OCI-LY7 (cell line): ENCODE data around the gene SLC9C1. TPM values are rescaled to one million over a fixed set of nuclear protein-coding genes. Genes with fewer than 3 reads are reported as not detected.

ENCODE experiments used
- BruUV-seq: library from RNA; stranded (reverse); fragments of 400-500 nt; replicated peaks from 2 replicates; lab custom pipeline; 2021; lab: Mats Ljungman, UMichigan
- CTCF ChIA-PET: fragments of 300-600 bp; sonication (Branson Sonifier 250); formaldehyde crosslinking; loops from one replicate; lab custom pipeline; 2022; ENCODE audit warnings: antibody characterized with exemption; ENCODE audit not compliant: unreplicated experiment; lab: Charles Lee
- POLR2A ChIA-PET: fragments of 300-600 bp; sonication (Branson Sonifier 250); formaldehyde crosslinking; loops from one replicate; lab custom pipeline; 2022; ENCODE audit warnings: antibody characterized with exemption; lab: Charles Lee
- DNase-seq: peaks from one replicate; pipeline ENCODE4 v3.0.0-alpha.2; 2015; ENCODE audit warnings: low spot score
- H2AFZ ChIP-seq: fragments of 200-600 bp; sonication (generic), shearing (Covaris generic); 2 replicates; pipeline ENCODE4 v1.6.1; 2014; ENCODE audit warnings: mild to moderate bottlenecking, antibody characterized with exemption, low read length, moderate library complexity
- H3K27ac ChIP-seq: fragments of 200-600 bp; sonication (generic); 2 replicates; pipeline ENCODE4 v1.5.1; 2014; ENCODE audit warnings: mixed run types, low read depth, mild to moderate bottlenecking, moderate library complexity, low read length, inconsistent platforms; ENCODE audit not compliant: poor library complexity, severe bottlenecking
- H3K36me3 ChIP-seq: fragments of 200-600 bp; sonication (generic); 2 replicates; pipeline ENCODE4 v1.6.1; 2014; ENCODE audit warnings: mild to moderate bottlenecking, antibody characterized with exemption, low read length, moderate library complexity, mixed read lengths; ENCODE audit not compliant: insufficient read depth
- H3K4me1 ChIP-seq: fragments of 200-600 bp; sonication (generic); 2 replicates; pipeline ENCODE4 v1.5.1; 2014; ENCODE audit warnings: mild to moderate bottlenecking, low read length; ENCODE audit not compliant: insufficient read depth, poor library complexity, severe bottlenecking
- H3K4me2 ChIP-seq: fragments of 200-600 bp; sonication (generic); 2 replicates; pipeline ENCODE4 v1.6.1; 2014; ENCODE audit warnings: mild to moderate bottlenecking, low read length
- H3K4me3 ChIP-seq: fragments of 200-600 bp; sonication (generic); 2 replicates; pipeline ENCODE4 v1.5.1; 2014; ENCODE audit warnings: mild to moderate bottlenecking, low read depth, low read length; ENCODE audit not compliant: poor library complexity, severe bottlenecking
- H3K79me2 ChIP-seq: fragments of 200-600 bp; sonication (generic); 2 replicates; pipeline ENCODE4 v1.6.1; 2016; ENCODE audit warnings: low read depth, mild to moderate bottlenecking, low read length, moderate library complexity, mixed read lengths; ENCODE audit not compliant: insufficient read depth
- H3K9me2 ChIP-seq: fragments of 200-600 bp; sonication (generic); 2 replicates; pipeline ENCODE4 v1.6.1; 2016; ENCODE audit warnings: mild to moderate bottlenecking, low read length, mixed read lengths; ENCODE audit not compliant: insufficient read depth
- H3K9me3 ChIP-seq: fragments of 200-600 bp; sonication (generic); 2 replicates; pipeline ENCODE4 v1.6.1; 2014; ENCODE audit warnings: mild to moderate bottlenecking, mixed run types, low read length, mixed read lengths
- H4K20me1 ChIP-seq: fragments of 200-600 bp; sonication (generic); 2 replicates; pipeline ENCODE4 v1.6.1; 2014; ENCODE audit warnings: mild to moderate bottlenecking, antibody characterized with exemption, low read length, moderate library complexity, mixed read lengths; ENCODE audit not compliant: insufficient read depth
- CTCF ChIP-seq: fragments of 200-600 bp; sonication (generic); conservative IDR thresholded peaks from 2 replicates; pipeline ENCODE4 v1.5.1; 2014; ENCODE audit warnings: mild to moderate bottlenecking, antibody characterized with exemption, low read length, moderate library complexity, mixed read lengths
- EZH2phosphoT487 ChIP-seq: fragments of 200-600 bp; sonication (generic); IDR thresholded peaks from 2 replicates; pipeline ENCODE4 v1.6.1; 2018; ENCODE audit warnings: low read depth, borderline replicate concordance, mild to moderate bottlenecking, mixed run types, antibody characterized with exemption, low read length, moderate library complexity, mixed read lengths
- intact Hi-C: fragments of 100-400 bp; cut with micrococcal nuclease; formaldehyde crosslinking; loops from one replicate; pipeline ENCODE4 v1.10.0; 2022; ENCODE audit not compliant: unreplicated experiment
- total RNA-seq, 2 experiments: library from RNA; depleted of rRNA in 1 of 2; stranded (reverse); fragments of >200 nt in 1 of 2; shearing (Covaris generic) in 1 of 2; gene quantifications; 2 replicates each; pipeline ENCODE4 v1.2.3, GENCODE V29; 2014 to 2022

The SLC9C1 gene
- total RNA-seq, 2 experiments from 2014 or later, result not detected

GRCh38 chr3:112134335-112135124 is 159.5 kb downstream of the SLC9C1 start:
- Histone ChIP-seq H4K20me1 (no peaks in the 10 kb centered on the region), H3K9me2 (no peaks in the 10 kb centered on the region), H3K4me1 (peaks cover 80% of the 10 kb centered on the region), H3K4me3 (peak overlapping the region; percentile 86), H2AFZ (peak overlapping the region; percentile 95; the same call in 1 of the 2 replicates), H3K36me3 (peaks cover 30% of the 10 kb centered on the region), H3K4me2 (peak overlapping the region; percentile 99), H3K9me3 (no peaks in the 10 kb centered on the region), H3K79me2 (peaks cover 65% of the 10 kb centered on the region), H3K27ac (peak overlapping the region; percentile 99)
- no peak for TF ChIP-seq EZH2phosphoT487
- TF ChIP-seq CTCF, result no peak
- POLR2A ChIA-PET, result interaction anchor here (1.0 to 16.9 kb wide), 5 partner anchors 9 to 545 kb away, joined by 3 to 566 read pairs (median 70); no protein-coding TSS in a partner anchor
- intact Hi-C loops, result loop anchor here (5.0 kb wide), 1 partner anchor 428 kb away; the partner anchor contains the start of genes ATG3 and SLC35A5
- BruUV-seq, result no TSS peak
- peak; percentile 44 for DNase-seq
- CTCF ChIA-PET, result no interaction called here

DNA sequence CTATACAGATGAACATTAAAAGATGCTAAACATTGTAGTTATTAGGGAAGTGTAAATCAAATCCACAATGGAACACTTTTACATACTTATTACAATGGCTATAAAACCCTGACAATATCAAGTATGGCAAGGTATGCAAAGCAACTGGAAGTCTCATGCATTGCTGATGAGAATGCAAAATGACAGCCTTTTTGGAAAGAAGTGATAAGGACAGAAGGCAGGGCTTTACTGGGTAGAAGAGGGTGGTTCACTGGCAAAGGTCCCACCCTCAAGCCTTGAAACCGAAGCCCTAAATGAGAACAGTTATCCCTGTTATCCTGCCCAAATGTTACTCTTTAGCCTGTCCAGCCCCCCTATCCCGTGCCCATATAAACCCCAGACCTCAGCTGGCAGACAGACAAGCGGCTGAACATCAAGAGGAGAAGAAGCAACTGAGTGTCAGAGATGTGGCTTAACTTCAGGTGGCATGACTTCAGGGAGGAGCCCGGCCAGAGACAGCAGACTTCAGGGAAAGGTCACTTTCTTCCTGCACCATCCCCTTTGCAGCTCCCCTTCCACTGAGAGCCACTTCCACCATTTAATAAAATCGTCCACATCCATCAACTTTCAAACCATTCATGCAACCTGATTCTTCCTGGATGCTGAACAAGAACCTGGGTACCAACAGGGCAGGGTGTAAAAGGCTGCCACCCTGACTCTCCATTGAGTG is 160.2 kb downstream of the SLC9C1 start:
- DNase-seq, result peak; percentile 78
- no peak overlapping the region; the same call in 1 of the 2 replicates for H2AFZ ChIP-seq
- H3K79me2 ChIP-seq, result peaks cover 68% of the 10 kb centered on the region
- BruUV-seq, result TSS peak; percentile 41
- TF ChIP-seq CTCF, result no peak
- no peak for TF ChIP-seq EZH2phosphoT487
- H3K9me3 ChIP-seq, result no peaks in the 10 kb centered on the region
- peaks cover 80% of the 10 kb centered on the region for H3K4me1 ChIP-seq
- H3K36me3 ChIP-seq, result peaks cover 34% of the 10 kb centered on the region
- H3K27ac ChIP-seq, result peak overlapping the region; percentile 99
- intact Hi-C loops, result loop anchor here (2.0 kb wide), 1 partner anchor 365 kb away; the partner anchor contains the start of gene BTLA
- H3K4me3 ChIP-seq, result peak overlapping the region; percentile 86
- ChIA-PET CTCF (no interaction called here), POLR2A (interaction anchor here (0.6 to 16.9 kb wide), 11 partner anchors 9 to 782 kb away, joined by 3 to 566 read pairs (median 5); partner anchors contain the start of genes ATG3, BTLA and SLC35A5)
- no peaks in the 10 kb centered on the region for H4K20me1 ChIP-seq
- H3K4me2 ChIP-seq, result peak overlapping the region; percentile 99
- no peaks in the 10 kb centered on the region for H3K9me2 ChIP-seq
